ENCODE measurements around the gene MACC1.

- TF ChIP-seq CTCF (IDR thresholded peaks at IDR 0.05) (no peak), POLR2A (IDR thresholded peaks at IDR 0.05) (no peak), POLR2AphosphoS5 (IDR thresholded peaks at IDR 0.05; ENCODE audit: insufficient read depth in 1 of 2, low read depth in 1 of 2) (no peak)
Observed at GRCh38 chr7:20233362-20233761, 16.2 kb upstream of the MACC1 start.

Measured in vagina (tissue), 2 donors.